ENCODE results near the gene LIN54. TPM values are rescaled to one million over a fixed set of nuclear protein-coding genes. Genes with fewer than 3 reads are reported as not detected.
A peak's percentile ranks its signal among the peaks of the same experiment; 100 is the strongest.
"Not testable (repeated sequence)": the region's sequence is repeated elsewhere in the genome, so short reads cannot be mapped to it uniquely, and the experiment has no call there.

LIN54 gene
- total and polyA plus RNA-seq, 2 of the 13 experiments (the other 11 are each of a cell fraction or from before 2014, with no cell fraction given), result 25.2 to 32.9 TPM

GRCh38 chr4:83048781-83049180 lies 38.2 kb upstream of the LIN54 start:
- H3K27ac ChIP-seq (ENCODE audit: extremely low read length, insufficient read depth, low read length); POLR2A ChIA-PET; H3K4me1 ChIP-seq (ENCODE audit: insufficient read depth, low read length); H3K9ac ChIP-seq (ENCODE audit: insufficient read depth, low read depth, low read length); ATAC-seq; DNase-seq (ENCODE audit: low spot score); H3K4me3 ChIP-seq (replicated peaks in 1 of 3; ENCODE audit: insufficient read depth in 1 of 3, low read depth in 2 of 3, low read length in 3 of 3); H2AFZ ChIP-seq (ENCODE audit: low read length); CTCF ChIA-PET (ENCODE audit: low intra/inter-chr PET ratio, low total read pairs); FAIRE-seq; H3K27me3 ChIP-seq (ENCODE audit: control insufficient read depth in 1 of 2, insufficient read depth in 2 of 2, low read length in 2 of 2); BruUV-seq (replicated peaks); H4K20me1 ChIP-seq (ENCODE audit: insufficient read depth, low read length); intact Hi-C loops (cut with micrococcal nuclease; ENCODE audit: unreplicated experiment); in situ Hi-C loops (cut with HindIII; ENCODE audit: extremely low pct_ligation_motif_present, low pct_unique_long_range_greater_than_20kb); H3K9me3 ChIP-seq (ENCODE audit: low read length); H3K4me2 ChIP-seq (ENCODE audit: low read depth, low read length); H3K79me2 ChIP-seq (ENCODE audit: insufficient read depth, low read length); TF ChIP-seq ATF7 (CRISPR knock-in tag; IDR thresholded peaks at IDR 0.05): not testable (repeated sequence)
- H3K36me3 ChIP-seq (replicated peaks in 1 of 2; ENCODE audit: control insufficient read depth in 1 of 2, insufficient read depth in 2 of 2, low read length in 2 of 2), result peaks cover 7 to 40% of the 10 kb centered on the region in 2 experiments; a peak in 4 of 5 replicates
- WGBS (ENCODE audit: low lambda C conversion rate), result 97% methylated on average over 8 of the region's 8 CpGs
- TF ChIP-seq ATF7 (IDR thresholded peaks at IDR 0.05), result peak; percentile 62; the same call in 1 of the 2 replicates

DNA sequence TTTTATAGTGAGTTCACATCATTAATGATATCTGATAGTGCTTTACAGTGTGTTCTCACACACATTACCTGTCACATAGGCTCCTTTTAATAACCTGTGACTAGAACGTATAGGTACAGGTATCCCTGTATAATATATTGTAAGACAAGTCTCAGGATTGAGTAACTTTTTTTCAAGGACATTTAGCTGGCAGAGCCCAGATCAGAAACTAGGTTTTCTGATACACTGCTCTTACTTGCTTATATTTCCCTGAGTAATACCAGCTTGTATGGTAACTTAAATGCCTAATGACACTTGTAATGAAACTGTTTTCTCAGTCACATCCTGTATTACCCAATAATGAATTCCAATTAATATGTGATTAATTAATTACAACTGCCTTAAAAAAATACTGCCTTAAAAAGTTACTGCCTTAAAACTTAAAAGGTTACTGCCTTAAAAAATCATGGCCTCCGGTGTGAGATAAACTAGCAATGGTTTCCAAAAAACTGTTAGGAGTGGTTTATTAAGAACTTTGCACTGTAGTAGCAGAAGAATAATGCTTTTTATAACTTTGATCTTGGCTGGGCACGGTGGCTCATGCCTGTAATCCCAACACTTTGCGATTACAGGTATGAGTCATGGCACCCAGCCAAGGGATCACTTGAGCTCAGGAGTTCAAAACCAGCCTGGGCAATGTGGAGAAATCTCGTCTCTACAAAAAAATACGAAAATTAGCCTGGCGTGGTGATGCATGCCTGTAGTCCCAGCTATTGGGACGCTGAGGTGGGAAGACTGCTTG lies 36.3 kb upstream of the LIN54 start:
- no peak for FAIRE-seq

More for the DNA sequence above, 36.3 kb upstream of the LIN54 start:
- in situ Hi-C loops (cut with HindIII; ENCODE audit: extremely low pct_ligation_motif_present, low pct_unique_long_range_greater_than_20kb) (no loop called here), intact Hi-C loops (cut with micrococcal nuclease; ENCODE audit: unreplicated experiment) (no loop called here)
- BruUV-seq (replicated peaks), result no TSS peak
- Histone ChIP-seq H3K4me3 (replicated peaks in 1 of 3; ENCODE audit: insufficient read depth in 1 of 3, low read depth in 2 of 3, low read length in 3 of 3) (no peak overlapping the region), H3K36me3 (replicated peaks in 1 of 2; ENCODE audit: control insufficient read depth in 1 of 2, insufficient read depth in 2 of 2, low read length in 2 of 2) (peaks cover 7 to 26% of the 10 kb centered on the region in 2 experiments; a peak in 4 of 5 replicates), H3K27me3 (ENCODE audit: control insufficient read depth in 1 of 2, insufficient read depth in 2 of 2, low read length in 2 of 2) (no peaks in the 10 kb centered on the region; a peak in 1 of 5 replicates), H3K79me2 (ENCODE audit: insufficient read depth, low read length) (peaks cover 6% of the 10 kb centered on the region), H3K9ac (ENCODE audit: insufficient read depth, low read depth, low read length) (no peak overlapping the region), H3K9me3 (ENCODE audit: low read length) (no peaks in the 10 kb centered on the region), H3K4me2 (ENCODE audit: low read depth, low read length) (no peak overlapping the region), H3K4me1 (ENCODE audit: insufficient read depth, low read length) (no peaks in the 10 kb centered on the region), H2AFZ (ENCODE audit: low read length) (no peak overlapping the region), H3K27ac (ENCODE audit: extremely low read length, insufficient read depth, low read length) (no peak overlapping the region), H4K20me1 (ENCODE audit: insufficient read depth, low read length) (no peaks in the 10 kb centered on the region)
- TF ChIP-seq KDM4B (CRISPR knock-in tag; IDR thresholded peaks at IDR 0.05) (no peak), ZNF607 (CRISPR knock-in tag; IDR thresholded peaks at IDR 0.05; ENCODE audit: borderline replicate concordance) (no peak), KDM2A (CRISPR knock-in tag; IDR thresholded peaks at IDR 0.05; ENCODE audit: borderline replicate concordance, low read depth) (no peak), EEA1 (CRISPR knock-in tag; IDR thresholded peaks at IDR 0.05; ENCODE audit: borderline replicate concordance) (no peak), ZNF20 (CRISPR knock-in tag; IDR thresholded peaks at IDR 0.05) (no peak), CHCHD3 (CRISPR knock-in tag; IDR thresholded peaks at IDR 0.05) (no peak), GLI4 (CRISPR knock-in tag; IDR thresholded peaks at IDR 0.05; ENCODE audit: borderline replicate concordance) (no peak), E2F2 (CRISPR knock-in tag; IDR thresholded peaks at IDR 0.05; ENCODE audit: borderline replicate concordance) (no peak), ZNF569 (CRISPR knock-in tag; IDR thresholded peaks at IDR 0.05; ENCODE audit: borderline replicate concordance) (no peak)
- no peak for ATAC-seq
- ChIA-PET POLR2A (interaction anchor here (0.8 kb wide), 1 partner anchor 12 kb away, joined by 4 read pairs; the partner anchor contains the start of gene COPS4), CTCF (ENCODE audit: low intra/inter-chr PET ratio, low total read pairs) (no interaction called here)
- 94% methylated on average over 8 of the region's 8 CpGs for WGBS (ENCODE audit: low lambda C conversion rate)
- no peak for DNase-seq (ENCODE audit: low spot score)
